HuH-7.5 (cell line): ENCODE results near the gene SELENOO.

Source experiments
- DNase-seq: peaks from one replicate; pipeline ENCODE4 v3.0.0; 2011; ENCODE audit warnings: low spot score

SELENOO gene

DNA sequence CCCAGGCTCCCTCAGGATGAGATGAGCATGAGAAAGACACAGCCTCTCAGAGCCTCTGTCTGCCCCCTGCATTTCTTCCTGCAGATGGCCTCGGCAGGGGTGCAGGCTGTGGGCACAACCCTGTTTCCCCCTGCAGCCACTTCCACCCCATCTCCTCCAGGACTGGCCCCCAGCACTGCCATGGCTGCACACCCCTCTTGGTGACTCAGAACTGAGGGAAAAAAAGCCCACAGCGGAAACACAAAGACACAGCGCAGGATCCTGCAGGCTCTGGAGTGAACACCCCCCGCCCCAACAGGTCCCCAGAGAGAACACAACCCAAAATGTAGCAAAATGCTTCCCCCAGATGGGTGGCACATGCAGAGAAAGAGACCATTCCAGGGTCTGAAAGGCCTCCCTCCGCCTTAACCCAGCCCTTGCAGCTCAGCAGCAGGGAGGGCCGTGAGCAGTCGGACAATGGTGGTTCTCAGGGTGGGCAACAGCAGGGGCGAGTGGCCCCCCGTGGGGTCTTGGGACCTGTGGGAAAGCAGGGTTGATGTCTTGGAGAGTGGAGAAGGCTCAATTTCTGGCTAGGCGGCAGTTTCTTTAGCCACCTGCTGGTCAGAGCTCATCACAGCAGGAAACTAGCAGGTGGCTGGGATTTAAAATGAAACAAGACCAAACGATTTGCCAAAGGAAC lies 36.1 kb downstream of the SELENOO start:
- DNase-seq = peak; percentile 74

DNA sequence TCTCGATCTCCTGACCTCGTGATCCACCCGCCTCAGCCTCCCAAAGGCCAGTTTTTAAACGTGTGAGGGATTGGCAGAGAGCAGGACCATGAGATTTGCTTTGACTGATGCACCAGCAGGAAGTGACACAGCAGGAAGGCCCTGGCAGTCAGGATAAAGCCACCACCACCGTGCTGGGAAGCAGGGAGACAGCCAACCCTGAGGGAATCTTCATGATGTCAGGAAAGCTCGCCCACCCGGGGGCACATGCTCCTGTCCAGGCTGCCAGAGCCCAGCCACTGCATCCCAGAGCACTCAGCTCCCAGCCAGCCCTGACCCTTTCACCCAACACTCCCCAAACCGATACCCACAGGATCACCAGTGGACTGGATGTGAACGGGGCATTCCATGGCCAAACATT lies 37.9 kb downstream of the SELENOO start:
- DNase-seq = no peak

DNA sequence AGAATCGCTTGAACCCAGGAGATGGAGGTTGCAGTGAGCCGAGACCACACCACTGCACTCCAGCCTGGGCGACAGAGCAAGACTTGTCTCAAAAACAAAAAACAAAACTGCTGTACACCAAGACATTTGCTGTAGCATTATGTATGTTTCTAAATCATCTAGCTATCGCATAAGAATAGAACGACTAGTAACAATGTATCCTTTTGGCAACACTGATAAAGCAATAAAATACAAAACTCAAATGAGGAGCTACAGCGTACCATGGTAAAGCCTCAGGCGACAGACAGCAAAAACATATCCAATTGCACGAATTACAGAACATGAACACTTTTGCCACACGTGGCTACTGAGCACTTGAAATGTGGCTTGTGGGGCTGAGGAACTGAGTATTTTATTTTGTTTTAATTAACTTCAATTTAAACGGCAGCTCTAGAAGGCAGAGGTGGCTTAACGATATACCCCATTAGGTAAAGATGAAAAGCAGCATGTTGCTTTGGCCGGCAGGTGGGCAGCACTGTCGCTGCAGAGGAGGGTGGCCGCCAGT lies 41.7 kb downstream of the SELENOO start:
- no peak for DNase-seq

- DNase-seq = no peak
These were observed 43.0 kb downstream of the SELENOO start for GRCh38 chr22:50243685-50244419.

DNA sequence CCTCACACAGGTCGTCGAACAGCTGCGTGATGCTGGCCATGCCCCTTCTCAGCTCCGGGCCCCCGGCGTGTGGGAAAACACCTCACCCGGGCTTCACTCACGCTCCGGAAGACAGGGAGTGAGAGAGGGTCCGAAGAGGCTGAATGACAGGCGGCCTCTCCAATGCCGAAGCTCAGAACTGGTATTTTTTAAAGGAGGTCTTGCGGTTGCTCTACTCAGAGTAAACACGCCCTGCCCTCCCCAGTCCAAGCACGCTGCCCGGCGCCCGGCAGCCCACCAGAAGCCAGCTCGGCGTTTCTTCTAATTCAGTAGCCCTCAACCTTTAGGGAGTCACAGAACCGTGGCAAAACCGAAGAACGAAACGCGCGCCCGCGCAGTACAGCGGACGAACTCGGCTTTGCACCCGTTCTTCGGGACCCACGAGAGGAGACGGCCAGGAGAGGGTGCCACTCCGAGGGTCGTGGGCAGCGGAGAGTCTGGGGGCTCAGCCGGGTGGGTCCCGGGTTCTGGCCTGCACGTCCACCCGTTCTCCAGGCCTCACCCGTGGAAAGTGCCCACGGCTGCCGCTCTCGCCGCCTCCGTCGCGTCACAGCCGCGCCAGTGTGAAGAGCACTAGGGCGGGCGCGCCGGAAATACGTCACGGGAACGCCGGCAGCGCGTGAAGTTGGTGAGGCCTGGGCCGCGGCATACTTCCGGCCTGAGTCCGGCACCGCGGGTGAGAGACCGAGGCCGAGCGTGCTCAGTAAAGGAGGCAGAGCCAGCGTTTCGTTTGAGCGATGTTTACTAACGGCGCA lies 43.8 kb downstream of the SELENOO start, which contains the start of gene TUBGCP6:
TUBGCP6 (minus strand) TSS at position 604 of the 794 bp plus-strand sequence; CDS start at position 40, 564 bp downstream.
- peak; percentile 95 for DNase-seq

DNA sequence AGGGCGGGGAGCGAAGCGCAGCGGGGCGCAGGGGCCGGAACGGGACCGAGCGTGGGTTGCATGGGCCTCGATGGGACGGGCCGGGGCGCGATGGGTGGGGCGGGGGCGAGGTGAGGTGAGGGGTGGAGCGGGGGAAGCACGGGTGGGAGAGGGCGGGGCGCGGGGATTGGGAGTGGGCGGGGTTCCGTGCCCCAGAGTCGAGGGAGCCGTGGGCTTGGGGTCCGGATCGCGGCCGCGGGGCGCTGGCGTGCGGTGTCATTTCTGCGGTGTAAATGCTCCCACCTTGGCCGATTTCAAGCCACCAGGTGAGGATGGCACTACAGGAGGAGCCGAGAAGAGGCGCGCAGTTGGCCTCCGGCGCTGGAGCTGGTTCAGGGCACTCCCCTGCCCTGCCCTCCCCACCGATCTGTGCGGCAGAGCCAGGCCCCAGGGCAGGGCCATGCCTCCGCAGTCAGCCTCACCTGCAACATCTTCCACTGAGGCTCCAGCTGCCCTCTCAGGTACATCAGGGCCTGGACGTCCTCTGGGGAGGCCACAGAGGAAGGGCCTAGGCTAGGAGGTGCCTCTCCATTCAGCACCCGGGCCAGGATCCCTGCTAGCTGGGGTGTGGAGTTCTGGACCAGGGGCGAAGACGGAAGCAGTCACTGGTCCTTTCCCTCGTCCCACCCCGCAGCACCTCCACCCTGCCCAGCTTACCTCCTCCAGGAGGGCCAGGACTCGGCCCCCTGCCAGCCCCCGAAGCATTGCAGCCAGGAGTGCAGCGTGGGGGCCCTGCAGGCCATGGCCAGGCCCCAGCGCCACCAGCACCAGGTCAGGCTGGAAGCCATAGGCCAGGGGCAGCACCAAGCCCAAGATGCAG lies 44.6 kb downstream of the SELENOO start:
- DNase-seq = peak; percentile 61

- DNase-seq = peak; percentile 80
These were observed 45.7 kb downstream of the SELENOO start for GRCh38 chr22:50246242-50247175.

DNA sequence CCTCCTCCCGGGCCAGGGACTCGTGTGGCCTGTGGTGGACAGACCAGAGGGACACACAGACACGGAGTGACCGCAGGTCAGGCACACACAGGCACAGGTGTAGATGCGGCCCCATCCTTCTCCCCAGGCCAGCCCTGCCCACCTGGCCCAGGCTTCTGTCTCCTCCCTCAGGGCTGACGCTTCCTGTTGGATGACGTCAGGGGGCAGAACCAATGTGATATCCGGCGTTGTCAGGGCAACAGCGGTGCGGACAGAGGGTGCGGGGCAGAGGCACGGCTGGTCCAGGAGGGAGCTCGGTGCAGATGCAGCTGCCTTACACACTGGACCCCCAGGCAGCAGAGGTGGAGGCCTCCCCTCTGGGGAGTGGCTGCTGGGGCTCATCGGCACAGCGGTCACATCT lies 46.9 kb downstream of the SELENOO start:
- DNase-seq = no peak

- DNase-seq = no peak
These were observed 47.6 kb downstream of the SELENOO start for GRCh38 chr22:50248196-50249081.

DNA sequence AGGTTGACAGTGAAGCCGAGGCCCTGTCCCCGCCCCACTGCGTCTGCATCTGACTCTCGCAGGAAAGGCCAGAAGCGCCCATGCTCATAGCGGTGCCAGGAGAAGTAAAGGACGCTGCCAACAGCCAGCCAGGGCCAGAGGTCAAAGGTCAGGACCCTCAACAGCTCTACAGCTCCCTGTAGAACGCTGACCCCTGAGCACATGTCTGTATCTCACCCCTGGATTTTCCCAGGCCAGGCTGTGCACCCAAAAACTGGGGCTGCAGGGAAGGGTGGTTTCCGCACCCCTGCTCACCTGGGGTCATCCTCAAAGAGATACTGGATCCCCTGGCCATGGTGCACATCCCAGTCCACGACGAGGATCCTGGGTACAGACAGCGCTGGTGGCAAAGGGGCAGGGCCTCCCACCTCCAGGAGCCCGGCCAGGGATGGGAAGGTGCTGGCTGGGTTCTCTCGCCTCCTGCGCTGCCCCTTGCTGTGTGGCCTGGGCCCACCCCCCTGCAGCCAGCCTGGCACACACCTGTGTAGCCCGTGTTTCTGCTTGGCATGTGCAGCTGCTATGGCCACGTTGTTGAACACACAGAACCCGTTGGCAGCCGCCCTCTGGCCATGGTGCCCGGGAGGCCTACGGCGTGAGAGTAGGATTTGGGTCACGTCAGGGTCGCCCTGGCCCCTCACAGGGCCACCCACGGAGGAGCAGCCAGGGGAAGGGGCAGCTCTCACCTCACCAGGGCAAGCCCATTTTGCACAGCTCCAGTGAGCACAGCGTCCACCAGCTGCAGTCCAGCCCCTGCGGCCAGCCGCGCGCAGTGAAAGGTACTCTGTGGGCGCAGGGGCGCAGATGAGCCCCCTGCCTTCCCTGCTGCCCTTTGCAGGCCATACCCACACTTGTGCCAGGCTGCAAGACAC lies 48.8 kb downstream of the SELENOO start:
- no peak for DNase-seq

DNA sequence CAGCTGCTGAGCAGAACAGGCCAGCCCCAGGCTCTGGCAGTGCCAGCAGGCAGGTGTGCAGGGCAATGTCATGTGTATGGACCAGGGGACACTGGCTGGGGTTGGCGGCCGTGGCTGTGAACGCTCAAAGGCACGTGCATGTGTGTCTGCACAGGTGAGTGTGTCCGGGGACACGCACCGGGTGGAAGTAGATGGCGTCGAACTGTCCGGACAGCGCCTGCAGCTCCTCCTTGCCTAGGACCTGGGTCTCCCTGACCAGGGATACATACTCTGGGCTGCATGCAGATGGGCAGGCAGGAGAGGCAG lies 49.4 kb downstream of the SELENOO start:
- DNase-seq = no peak

DNA sequence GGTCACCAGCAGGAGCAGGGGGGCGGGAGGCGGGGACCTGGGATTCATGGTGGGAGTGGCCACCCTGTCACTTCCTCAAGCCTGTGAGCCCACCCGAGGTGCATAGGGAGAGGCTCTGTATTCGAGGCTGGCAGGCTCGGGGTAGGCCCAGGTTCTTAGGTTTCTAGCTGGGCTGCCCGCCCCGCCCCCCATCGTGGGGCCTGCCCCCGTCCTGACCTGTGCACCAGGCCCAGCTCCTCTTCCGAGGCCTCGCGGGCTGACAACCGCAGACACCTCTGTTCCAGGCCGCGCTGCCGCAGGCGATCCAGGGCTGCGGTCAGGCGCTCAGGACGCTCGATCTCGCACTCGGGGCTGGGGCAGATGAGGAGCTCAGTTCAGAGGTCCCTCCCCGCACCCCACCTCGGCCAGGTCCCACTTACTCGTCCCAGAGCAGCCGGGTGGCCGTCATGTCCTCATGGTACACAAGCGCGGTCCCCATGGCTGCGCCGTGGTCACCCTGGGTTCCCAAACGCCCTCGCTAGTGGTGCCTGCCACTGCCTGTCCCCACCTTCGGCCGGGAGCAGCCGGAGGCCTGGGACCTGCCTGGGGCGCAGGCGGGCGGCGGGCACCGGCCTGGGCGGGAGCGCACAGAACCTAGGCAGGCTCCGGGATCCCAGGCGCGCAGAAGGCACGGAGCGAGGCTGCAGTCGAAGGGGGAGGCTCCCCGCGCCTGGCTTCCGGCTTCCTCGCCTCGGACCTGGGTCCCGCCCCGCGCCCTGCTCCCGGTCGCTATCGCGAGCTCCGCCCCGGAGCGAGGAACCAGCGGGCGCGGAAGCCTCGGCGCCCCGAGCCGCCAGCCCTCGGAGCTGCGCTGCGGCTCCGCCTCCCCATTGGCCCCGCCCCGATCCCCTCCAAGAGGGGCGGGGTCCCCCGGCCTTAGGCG lies 50.0 kb downstream of the SELENOO start, which contains the start of gene HDAC10:
HDAC10 (minus strand) TSS at position 711 of the 922 bp plus-strand sequence; CDS start at position 478, 233 bp downstream.
- peak; percentile 92 for DNase-seq

DNA sequence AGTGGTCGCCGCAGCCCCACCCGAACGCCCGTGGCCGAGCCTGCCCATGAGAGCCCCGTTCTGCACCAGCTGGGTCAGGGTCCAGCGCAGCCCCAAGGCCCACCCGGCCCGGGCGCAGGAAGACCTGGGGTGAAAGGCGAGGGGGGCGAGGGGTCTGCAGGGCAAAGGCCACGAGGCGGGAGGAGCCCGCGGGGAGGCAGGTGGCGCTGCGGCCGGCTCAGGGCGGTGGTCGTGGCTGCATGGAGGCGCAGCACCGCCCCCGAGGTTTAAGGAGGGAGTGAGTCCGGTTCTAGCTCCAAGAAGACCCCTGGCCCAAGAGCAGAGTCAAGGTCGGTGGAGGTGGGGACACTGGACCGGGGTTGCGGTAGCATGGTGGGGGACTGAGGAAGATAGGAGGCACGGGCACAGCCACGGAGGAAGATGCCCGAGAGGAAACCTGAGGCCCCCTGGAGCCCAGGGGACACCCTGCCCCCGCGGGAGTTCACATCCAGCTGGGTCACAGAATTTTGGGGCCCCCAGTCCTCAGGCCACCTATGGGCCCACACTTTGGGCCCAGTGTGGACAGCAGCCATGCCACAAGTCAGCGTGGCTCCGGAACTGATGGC lies 50.8 kb downstream of the SELENOO start:
- no peak for DNase-seq

DNA sequence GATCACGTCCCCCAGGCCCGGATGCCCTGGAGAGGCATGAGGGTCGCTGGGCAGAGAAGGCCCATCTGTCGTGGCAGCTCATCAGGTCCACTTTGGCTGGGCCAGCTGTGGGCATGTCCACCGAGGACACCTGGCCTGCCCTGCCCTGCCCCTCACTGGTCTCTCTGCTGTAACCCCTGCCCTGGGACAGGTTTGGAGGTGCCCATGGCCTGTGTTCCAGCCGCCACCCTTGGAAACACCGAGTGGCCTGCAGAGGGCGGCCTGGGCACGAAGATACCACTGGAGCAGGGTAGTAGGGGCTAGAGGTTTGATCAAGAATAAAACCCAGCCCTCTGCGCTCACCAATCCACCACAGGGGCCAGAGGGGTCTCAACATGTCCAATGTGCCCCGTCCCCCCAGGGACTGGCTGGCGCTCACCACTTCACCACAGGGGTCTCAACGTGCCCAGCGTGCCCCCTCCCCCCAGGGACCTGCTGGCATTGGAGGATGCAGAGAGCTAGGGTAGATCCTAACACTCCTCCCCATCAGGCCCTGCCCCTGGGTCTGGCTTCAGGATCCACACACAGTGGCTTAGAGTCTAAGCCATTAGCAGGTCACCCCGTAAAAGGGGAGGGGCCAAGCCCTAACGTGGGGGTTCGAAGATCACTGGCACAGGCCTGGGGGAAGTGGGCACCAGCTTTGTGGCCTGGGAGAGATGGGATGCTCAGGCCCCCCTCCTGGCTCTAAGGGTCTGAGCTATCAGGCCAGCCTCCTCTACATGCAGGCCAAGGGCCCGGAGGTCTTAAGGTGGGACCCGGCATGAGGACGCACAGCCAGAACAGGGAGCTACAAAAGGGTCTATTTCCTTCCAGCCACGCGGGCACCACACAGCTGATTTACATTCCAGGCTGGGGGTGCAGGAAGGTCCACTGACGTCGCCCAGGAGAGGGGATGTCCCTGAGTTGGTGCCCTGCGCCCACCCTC lies 51.6 kb downstream of the SELENOO start:
- peak; percentile 84 for DNase-seq
